ENCODE data around the gene KDM4B.

GRCh38 chr19:5023128-5023571 is 54.2 kb downstream of the KDM4B start:
- TF ChIP-seq RAD21 (IDR thresholded peaks at IDR 0.05 in 1 of 2, conservative IDR thresholded peaks at IDR 0.05 in 1 of 2; ENCODE audit: low read depth in 2 of 2, low read length in 2 of 2) (no peak), KDM5A (IDR thresholded peaks at IDR 0.05; ENCODE audit: low read length) (no peak), FOSL1 (IDR thresholded peaks at IDR 0.05; ENCODE audit: insufficient read depth, low read depth, low read length) (no peak), ZNF274 (IDR thresholded peaks at IDR 0.05; ENCODE audit: borderline replicate concordance, extremely low read depth, low read length) (no peak), CTCF (IDR thresholded peaks at IDR 0.05; ENCODE audit: control extremely low read depth in 1 of 3, insufficient read depth in 1 of 3, low read depth in 1 of 3, low read length in 3 of 3) (no peak), MAX (IDR thresholded peaks at IDR 0.05) (no peak), CHD2 (IDR thresholded peaks at IDR 0.05; ENCODE audit: low read length) (no peak), CBX8 (IDR thresholded peaks at IDR 0.05; ENCODE audit: borderline replicate concordance, low read depth, low read length) (no peak), ATF2 (IDR thresholded peaks at IDR 0.05; ENCODE audit: low read length) (no peak), SP1 (IDR thresholded peaks at IDR 0.05; ENCODE audit: low read depth, low read length) (no peak)
- TF ChIP-seq, protein P1, sequence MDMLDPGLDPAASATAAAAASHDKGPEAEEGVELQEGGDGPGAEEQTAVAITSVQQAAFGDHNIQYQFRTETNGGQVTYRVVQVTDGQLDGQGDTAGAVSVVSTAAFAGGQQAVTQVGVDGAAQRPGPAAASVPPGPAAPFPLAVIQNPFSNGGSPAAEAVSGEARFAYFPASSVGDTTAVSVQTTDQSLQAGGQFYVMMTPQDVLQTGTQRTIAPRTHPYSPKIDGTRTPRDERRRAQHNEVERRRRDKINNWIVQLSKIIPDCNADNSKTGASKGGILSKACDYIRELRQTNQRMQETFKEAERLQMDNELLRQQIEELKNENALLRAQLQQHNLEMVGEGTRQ (IDR thresholded peaks at IDR 0.05; ENCODE audit: low read length) = no peak
